NCI-H146 (cell line): ENCODE results near the gene DOCK4.

Source experiments
- DNase-seq: peaks from one replicate; lab custom pipeline; 2025; lab: John Stamatoyannopoulos, UW

Gene DOCK4

DNA sequence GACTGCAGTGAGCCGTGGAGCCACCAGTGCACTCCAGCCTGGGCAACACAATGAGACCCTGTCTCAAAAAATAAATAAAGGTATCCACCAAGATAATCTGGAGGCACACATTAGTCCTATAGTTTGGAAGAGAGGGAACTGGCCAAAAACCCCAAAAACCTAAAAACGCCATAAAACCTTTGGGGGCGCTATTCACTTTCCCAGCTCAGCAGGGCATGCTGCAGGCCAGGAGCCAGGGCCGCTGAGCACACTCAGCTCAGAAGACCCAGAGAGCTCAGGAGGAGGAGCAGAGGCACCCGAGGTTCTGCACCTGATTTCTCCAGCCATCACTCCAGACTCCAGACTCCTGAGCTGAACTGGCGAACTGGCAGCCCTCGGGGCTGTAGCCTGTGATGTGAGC lies 476.7 kb downstream of the DOCK4 start:
- DNase-seq: no peak

DNA sequence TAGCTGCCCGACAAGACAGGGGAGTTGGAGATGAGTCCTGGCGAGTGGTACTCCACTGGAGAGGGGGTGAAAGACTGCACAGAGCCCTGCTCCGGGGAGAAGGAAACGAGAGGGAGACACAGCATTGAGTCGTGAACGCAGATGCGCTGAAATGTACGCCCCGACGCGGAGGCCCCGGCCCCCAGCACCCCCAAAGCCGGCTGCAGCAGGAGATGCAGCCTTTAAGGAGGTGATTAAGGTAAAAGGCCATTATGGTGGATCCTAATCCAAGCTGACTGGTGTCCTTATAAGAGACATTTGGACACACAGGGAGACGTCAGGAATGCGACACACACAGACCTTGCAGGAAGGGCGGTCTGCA lies 477.6 kb downstream of the DOCK4 start:
- DNase-seq: no peak

DNA sequence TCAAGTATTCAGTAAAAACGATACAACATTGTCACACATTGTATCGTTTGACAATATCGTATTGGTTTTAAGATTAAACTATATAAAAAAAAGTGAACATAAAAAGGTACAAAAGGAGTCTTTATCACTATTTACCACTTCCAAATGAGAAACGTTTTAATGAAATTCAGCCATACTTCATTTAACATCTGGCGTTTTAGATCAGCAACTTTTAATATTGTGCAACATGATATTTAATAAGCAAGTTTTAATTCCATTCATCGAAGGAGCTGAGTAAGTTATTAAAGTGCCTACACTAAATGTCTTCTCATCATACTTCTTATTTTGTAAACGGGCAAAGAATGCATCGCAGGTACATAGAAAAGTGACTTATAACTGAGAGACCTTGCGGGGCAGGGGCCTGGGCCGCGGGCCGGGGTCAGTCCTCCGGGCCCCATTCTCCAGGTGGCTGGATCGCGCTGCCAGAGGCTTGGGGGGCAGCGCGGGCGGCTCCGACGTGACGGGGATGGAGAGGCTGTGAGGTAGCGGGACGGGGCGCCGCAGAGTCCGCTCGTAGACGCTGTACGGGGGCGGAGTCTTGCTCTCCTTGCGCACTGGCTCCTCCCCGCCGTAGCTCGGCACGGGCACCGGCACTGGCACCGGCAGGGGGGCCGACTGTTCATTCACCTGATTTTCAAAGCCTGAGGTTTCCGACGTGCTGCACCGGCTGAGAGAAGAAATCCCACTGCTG lies 478.1 kb downstream of the DOCK4 start:
- DNase-seq: no peak

DNA sequence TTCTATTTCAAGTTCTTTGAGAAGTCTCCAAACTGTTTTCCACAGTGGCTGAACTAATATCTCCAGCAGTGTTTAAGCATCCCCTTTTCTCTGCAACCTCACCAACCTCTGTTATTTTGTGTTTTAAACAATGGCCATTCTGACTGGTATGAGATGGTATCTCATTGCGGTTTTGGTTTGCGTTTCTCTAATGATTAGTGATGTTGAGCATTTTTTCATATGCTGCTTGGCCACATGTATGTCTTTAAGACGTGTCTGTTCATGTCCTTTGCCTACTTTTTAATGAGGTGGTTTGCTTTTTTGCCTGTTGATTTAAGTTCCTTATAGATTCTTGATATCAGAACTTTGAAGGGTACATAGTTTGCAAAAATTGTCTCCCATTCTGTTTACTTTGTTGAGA lies 487.3 kb downstream of the DOCK4 start:
- no peak for DNase-seq

DNA sequence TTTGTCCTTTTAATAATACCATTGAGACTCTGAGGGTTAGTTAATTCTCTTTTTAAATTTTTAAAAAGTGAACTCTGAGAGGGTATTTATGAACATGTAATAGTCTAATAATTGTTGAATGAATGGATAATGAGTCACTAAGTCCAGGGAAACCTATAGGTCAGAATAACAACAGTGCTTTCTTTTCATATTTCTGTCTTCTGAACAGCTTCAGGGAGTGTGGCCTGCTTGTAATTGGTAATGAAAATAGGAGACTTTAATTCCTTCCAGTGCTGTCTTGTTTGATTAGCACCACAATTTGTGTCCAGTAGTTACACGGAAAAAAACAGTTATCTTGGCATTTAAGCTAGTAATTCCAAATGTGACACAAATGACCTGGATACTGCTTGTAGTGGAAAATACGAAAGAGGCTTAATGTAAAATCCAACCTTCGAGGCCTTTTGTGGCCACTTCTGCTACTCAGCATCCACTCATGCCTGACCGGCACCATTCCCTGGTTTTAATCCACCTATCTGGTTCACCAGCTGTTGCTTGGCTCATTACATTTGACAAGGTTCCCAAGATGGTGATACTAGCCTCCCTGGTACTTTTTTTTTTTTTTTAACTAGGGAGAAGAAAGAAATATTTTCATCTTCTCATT lies 494.7 kb downstream of the DOCK4 start:
- DNase-seq: no peak

DNA sequence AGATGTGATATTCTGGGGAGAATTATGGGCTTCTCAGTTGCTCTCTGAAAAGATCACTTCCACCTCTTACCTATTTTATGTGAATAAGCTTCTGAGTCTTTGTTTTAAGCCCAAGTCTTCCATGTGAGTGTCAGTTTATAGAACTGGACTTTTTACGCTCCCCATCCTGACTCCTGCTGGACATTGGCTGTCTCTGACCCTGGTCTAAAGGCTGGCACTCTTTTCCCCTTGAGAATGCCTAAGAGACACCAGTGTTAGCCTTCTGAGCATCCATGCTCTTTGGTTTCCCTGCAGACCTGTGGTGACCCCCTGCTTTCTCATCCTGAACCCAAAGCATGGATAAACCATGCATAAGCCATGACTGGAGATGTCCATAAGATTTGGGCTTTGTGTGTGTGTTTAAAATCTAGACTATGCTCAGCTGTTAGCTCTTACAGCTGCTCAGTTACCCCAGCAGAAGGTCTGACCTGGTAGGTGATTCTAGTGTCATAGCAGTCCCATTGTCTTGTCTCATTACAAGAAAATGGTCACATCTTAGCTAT lies 495.3 kb downstream of the DOCK4 start:
- DNase-seq: no peak

DNA sequence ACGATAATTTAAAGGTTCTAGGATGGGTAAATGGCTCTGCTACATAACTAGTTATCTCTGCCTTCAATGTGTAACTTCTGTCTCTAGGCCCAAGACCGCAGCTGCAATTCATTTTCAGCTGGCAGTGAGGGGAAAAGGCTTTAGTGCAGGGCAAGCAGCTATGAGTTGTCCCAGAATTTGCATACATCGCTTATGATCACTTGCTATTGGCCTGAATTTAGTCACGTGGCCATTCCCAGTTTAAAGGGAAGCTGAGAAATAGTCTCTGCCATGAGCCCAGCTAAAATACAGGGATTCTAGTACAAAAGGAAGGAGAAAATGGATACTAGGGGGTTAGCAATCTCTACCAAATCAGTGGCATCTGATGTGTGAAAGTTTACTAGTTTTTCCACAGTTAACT lies 498.1 kb downstream of the DOCK4 start:
- no peak for DNase-seq

DNA sequence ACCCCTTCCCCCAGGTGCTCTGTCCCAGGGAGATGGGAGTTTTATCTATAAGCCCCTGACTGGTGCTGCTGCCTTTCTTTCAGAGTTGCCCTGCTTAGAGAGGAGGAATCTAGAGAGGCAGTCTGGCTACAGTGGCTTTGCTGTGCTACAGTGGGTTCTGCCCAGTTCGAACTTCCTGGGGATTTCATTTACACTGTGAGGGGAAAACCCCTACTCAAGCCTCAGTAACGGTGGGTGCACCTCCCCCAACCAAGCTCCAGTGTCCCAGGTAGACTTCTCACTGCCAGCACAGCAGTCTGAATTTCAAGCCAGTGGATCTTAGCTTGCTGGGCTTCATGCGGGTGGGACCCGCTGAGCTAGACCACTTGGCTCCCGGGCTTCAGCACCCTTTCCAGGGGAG lies 500.4 kb downstream of the DOCK4 start:
- DNase-seq: no peak

DNA sequence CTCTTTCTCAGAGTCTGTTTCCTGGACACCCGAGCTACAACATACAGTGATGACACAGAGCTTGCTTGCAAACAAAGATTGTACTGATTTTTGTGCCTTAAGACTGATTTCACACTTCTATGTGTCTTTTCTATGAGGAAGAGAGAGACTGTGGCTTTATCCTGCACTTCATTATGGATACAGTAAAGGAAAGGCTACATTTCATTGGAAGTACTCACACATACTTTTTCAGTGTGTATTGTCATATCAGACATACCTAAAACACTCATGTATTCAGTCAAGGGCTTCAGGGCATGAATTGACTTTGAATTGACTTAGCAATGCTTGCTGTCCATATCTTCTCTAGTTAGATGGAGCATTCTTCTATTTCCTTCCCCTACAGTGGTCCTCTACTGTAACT lies 508.4 kb downstream of the DOCK4 start:
- DNase-seq: no peak

DNA sequence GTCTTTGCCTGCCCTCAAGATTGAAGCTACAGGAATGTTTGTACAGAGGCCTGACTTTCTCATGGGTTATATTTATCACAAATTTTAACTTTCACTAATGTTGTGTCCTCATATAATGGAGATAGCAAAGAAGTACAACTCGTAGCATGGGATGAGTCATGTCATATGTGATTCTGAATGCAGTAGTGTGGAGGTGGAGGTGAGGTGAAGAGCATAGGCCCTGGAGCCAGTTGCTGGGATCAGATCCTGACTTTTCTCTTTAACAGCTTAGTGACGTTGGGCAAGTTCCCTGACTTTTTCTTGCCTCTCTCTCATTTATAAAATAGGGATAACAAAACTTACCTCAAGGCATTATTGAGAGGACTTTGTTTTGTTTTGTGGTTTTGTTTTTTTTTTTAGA lies 511.8 kb downstream of the DOCK4 start:
- DNase-seq: no peak

DNA sequence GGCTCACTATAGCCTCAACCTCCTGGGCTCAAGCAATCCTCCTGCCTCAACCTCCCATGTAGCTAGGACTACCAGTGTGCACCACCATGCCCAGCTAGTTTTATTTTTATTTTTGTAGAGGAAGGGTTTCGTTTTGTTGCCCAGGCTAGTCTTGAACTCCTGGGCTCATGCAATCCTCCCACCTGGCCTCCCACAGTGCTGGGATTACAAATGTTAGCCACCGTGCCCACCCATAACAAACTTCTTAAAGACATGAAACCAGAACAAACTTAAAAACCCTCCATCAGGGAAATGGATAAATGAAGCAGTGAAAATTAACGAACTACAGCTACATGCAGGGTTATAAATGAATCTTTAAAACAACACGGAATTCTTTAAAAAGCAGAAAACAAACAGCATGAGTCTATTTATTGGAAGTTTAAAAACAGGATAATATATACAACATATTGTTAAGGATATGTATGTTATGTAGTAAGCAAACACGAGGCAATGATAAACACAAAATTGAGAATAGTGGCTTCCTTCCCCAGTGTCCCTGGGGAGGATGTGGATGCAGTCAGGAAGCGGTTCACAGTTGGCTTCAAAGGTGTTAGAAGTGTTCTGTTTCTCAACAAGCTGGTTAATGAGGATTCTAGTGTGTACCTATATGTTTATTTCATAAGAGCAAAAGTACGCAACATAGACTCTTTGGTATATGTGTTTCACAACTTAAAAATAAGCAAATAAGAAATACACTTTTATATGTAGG lies 515.7 kb downstream of the DOCK4 start:
- no peak for DNase-seq

DNA sequence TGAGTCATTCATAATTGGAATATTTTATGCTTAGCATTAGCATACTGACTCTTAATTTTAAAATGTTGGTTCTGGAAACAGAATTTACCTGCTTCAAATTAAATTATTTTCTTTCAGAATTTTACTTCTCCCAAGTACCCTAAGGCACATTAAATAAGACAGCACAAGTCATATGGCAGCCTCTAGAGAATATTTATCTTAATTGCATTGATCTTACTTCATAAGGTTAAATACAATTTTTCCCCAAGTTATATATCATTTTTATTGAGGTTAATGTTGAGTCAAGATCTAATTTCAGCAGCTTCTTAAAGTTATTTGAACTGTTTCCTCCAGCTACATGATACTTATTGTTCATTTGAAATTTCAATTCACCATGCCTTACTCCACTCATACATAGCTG lies 520.9 kb downstream of the DOCK4 start:
- DNase-seq: no peak

DNA sequence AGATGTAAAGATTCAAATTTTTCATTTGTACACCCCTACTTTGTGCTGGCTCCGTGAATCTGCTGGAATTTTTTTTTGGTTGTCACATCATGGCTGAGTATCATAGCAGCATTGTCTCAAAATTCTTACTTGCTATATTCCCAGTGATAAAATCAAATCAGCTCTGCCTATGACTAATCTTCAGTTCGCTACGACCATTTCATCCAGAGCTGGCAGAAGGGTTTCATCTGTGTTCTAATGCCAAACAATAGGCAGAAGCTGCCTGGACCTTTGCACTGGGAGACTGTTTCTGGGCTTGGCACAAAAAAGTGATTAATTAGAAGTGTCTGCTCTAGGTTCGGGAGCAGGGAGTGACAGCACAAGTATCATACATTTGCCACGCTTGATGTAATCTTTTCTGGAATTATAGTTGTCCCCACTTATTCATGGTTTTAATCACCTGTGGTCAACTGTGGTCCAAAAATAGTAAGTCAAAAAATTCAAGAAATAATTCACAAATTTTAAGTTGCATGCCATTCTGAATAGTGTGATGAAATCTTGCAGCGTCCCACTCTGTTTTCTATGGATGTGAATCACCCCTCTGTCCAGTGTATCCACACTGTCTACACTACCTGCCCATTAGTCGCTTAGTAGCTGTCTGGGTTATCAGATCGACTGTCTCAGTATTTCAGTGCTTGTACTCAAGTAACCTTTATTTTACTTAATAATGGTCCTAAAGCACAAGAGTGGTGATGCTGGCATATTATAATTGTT lies 523.4 kb downstream of the DOCK4 start:
- no peak for DNase-seq

DNA sequence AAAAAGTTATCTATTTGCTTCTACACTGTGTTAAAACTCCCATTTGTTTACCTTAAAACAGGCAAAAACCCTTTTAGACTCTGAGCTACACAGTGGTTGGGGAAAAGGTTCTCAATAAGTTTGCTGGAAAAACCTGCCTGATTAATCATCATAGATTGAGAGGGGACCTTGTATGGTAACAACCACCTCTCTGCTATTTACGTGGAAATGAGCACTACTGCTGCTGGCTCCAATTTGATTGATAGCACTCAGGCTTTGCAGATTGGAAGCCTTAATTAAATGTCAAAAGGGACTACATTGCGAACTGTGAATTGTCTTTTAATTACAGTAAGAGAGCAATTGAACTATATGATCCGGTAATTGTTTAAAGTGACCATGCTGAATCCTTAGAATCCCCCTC lies 525.0 kb downstream of the DOCK4 start:
- no peak for DNase-seq

DNA sequence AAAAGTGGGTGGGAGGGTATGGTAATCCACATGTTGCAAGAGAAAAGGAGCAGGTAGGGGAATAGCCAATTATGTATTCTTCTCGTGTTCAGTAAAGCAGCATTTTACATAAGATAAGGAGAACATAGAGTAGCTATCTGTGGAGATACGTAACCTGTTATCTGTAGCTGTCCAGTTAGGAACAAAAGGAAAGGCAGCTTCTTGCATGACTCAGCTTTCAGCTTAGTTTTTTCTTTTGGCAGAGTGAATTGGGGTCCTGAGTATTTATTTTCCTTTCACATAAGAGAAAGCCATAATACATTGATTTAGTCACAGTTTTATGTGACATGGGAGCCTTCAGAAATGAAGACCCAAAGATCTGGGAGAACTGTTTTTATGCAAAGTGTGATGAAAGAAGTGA lies 527.2 kb downstream of the DOCK4 start:
- no peak for DNase-seq

DNA sequence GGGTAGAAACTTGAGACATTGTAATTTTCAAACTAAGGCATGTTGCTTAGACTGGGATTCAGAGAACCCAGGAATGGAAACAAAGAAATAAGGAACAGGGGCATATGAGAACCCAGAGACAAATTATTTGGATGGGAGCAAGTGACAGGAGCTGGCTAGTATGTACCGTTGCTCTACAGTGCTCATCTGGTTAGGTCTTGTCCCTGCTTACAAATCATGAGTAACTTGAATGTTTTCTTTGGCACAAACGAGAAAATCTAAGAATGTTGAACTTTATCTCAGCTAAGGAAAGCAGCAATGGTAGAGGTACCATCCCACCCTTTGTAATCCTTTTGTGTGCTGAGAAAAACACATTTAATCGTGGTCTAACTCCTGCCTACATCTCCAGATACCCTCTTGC lies 527.9 kb downstream of the DOCK4 start:
- no peak for DNase-seq

DNA sequence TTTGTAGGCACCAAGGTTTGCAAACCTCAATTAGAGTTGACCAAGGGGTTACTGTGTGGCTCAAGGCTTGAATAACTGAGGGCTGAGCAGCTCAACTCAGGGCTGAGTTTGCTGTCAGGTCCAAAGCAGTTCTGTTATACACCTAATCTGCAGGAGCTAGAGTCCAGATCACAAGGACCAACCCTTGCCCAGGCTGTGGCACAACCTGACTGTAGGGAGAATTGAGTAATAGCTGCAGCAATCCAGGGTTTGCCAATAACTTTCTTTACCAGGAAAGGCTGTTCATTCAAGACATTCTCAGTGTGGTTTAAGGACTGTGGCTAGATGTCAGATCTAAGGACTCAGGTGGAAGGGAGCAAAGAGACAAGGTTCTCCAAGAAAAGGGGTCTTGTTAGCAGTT lies 528.4 kb downstream of the DOCK4 start:
- DNase-seq: no peak

DNA sequence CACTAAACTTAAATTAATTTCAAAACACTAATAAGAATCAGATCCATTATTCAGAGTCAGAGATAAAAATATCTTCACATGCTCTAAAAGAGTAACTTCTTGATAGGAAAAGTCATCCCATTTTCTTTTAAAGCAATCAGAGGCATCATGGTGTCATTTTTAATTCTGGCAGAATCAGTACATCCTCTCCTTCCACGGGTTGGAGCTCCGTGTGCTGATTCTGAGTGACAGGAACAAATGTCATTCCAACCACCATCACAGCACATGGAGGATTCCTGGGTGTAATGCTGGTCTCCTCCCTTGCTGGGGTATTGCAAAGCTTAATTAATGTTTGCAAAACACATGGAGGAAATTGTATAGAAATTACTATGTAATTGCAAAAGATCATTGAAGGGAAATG lies 529.4 kb downstream of the DOCK4 start:
- no peak for DNase-seq
